DOHH2 (cell line): Measurements from ENCODE around the gene TFR2.

Experiments used
- H3F3A ChIP-seq: fragments of 200-600 bp; sonication (generic), shearing (Covaris generic); 2 replicates; pipeline ENCODE4 v1.6.0; 2016; ENCODE audit warnings: antibody characterized with exemption, mild to moderate bottlenecking; ENCODE audit not compliant: control insufficient read depth, insufficient read depth
- H3K27ac ChIP-seq: fragments of 200-600 bp; sonication (generic); 2 replicates; pipeline ENCODE4 v1.5.1; 2014; ENCODE audit warnings: low read depth, mild to moderate bottlenecking, low read length, moderate library complexity
- H3K27me3 ChIP-seq: fragments of 200-600 bp; sonication (generic); 2 replicates; pipeline ENCODE4 v1.6.1; 2014; ENCODE audit warnings: mild to moderate bottlenecking, low read length, mixed read lengths; ENCODE audit not compliant: control insufficient read depth
- H3K36me3 ChIP-seq: fragments of 200-600 bp; sonication (generic); 2 replicates; pipeline ENCODE4 v1.6.1; 2014; ENCODE audit warnings: mild to moderate bottlenecking, low read length, moderate library complexity, mixed read lengths; ENCODE audit not compliant: control insufficient read depth
- H3K4me1 ChIP-seq: fragments of 200-600 bp; sonication (generic); 2 replicates; pipeline ENCODE4 v1.6.1; 2014; ENCODE audit warnings: mild to moderate bottlenecking, low read length, mixed read lengths; ENCODE audit not compliant: control insufficient read depth
- H3K4me2 ChIP-seq: fragments of 200-600 bp; sonication (generic); 2 replicates; pipeline ENCODE4 v1.6.0; 2014; ENCODE audit warnings: mild to moderate bottlenecking, low read length, moderate library complexity
- H3K4me3 ChIP-seq: fragments of 200-600 bp; sonication (generic); 2 replicates; pipeline ENCODE4 v1.5.1; 2014; ENCODE audit warnings: mild to moderate bottlenecking, low read length, mixed read lengths
- H3K79me2 ChIP-seq: fragments of 200-600 bp; sonication (generic); 2 replicates; pipeline ENCODE4 v1.6.1; 2014; ENCODE audit warnings: mild to moderate bottlenecking, low read length, mixed read lengths; ENCODE audit not compliant: control insufficient read depth
- H3K9me2 ChIP-seq: fragments of 200-600 bp; sonication (generic); replicated peaks from 2 replicates; pipeline ENCODE4 v1.6.1; 2014; ENCODE audit warnings: mild to moderate bottlenecking, low read length, mixed read lengths; ENCODE audit not compliant: control insufficient read depth
- H3K9me3 ChIP-seq: fragments of 200-600 bp; sonication (generic); 2 replicates; pipeline ENCODE4 v1.6.1; 2014; ENCODE audit warnings: antibody characterized with exemption, low read length, mixed read lengths; ENCODE audit not compliant: control insufficient read depth, insufficient read depth
- H4K20me1 ChIP-seq: fragments of 200-600 bp; sonication (generic); 2 replicates; pipeline ENCODE4 v1.6.0; 2014; ENCODE audit warnings: low read depth, mild to moderate bottlenecking, antibody characterized with exemption, low read length, moderate library complexity; ENCODE audit not compliant: control insufficient read depth, insufficient read depth
- EZH2phosphoT487 ChIP-seq: fragments of 200-600 bp; sonication (generic); IDR thresholded peaks from 2 replicates; pipeline ENCODE4 v1.6.1; 2017; ENCODE audit warnings: borderline replicate concordance, mild to moderate bottlenecking, antibody characterized with exemption, low read length, moderate library complexity, mixed read lengths
- TF ChIP-seq, protein P1 (sequence below): fragments of 200-600 bp; sonication (generic); IDR thresholded peaks from one replicate; pipeline ENCODE4 v1.5.1; 2014; ENCODE audit warnings: antibody characterized with exemption, mild to moderate bottlenecking, low read depth, low read length; ENCODE audit not compliant: poor library complexity, severe bottlenecking

TFR2 gene

DNA sequence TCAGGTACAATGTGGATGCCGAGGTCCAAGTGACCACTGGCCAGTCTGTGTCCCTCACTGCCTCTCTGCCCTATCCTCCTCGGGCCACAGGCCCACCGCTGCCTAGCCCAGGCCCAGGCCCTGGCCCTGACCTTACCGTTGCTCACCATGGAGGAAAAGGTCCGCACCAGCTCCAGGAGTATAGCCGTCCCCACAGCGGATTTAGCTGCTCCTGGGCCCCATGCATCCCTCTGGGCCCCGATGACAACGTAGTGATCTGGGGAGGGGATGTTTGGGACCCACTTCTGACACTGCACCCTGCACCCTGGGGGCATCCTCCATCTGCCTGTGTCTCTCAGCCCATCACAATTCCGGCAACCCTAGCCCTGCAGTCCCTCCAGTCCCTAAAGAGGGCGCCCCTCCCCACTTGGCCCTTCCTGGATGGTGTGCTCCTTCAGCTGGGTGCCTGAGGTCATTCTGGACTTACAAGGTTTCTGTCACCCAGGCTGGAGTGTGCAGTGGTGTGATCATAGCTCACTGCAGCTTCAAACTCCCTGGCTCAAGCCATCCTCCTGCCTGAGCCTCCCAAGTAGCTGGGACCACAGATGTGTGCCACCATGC, 12.1 kb downstream of the TFR2 start:
- TF ChIP-seq, protein P1, sequence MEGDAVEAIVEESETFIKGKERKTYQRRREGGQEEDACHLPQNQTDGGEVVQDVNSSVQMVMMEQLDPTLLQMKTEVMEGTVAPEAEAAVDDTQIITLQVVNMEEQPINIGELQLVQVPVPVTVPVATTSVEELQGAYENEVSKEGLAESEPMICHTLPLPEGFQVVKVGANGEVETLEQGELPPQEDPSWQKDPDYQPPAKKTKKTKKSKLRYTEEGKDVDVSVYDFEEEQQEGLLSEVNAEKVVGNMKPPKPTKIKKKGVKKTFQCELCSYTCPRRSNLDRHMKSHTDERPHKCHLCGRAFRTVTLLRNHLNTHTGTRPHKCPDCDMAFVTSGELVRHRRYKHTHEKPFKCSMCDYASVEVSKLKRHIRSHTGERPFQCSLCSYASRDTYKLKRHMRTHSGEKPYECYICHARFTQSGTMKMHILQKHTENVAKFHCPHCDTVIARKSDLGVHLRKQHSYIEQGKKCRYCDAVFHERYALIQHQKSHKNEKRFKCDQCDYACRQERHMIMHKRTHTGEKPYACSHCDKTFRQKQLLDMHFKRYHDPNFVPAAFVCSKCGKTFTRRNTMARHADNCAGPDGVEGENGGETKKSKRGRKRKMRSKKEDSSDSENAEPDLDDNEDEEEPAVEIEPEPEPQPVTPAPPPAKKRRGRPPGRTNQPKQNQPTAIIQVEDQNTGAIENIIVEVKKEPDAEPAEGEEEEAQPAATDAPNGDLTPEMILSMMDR: peak; percentile 74
- TF ChIP-seq EZH2phosphoT487: no peak
- H3K36me3 ChIP-seq: no peaks in the 10 kb centered on the region
- no peak overlapping the region for H3K27ac ChIP-seq
- H3K27me3 ChIP-seq: peaks cover 10% of the 10 kb centered on the region
- no peaks in the 10 kb centered on the region for H4K20me1 ChIP-seq
- no peak overlapping the region for H3K4me2 ChIP-seq
- no peak overlapping the region for H3K4me3 ChIP-seq
- H3K4me1 ChIP-seq: peaks cover 27% of the 10 kb centered on the region
- H3F3A ChIP-seq: peaks cover 6% of the 10 kb centered on the region; the same call in 1 of the 2 replicates
- H3K9me2 ChIP-seq: no peaks in the 10 kb centered on the region
- H3K9me3 ChIP-seq: no peaks in the 10 kb centered on the region
- no peaks in the 10 kb centered on the region for H3K79me2 ChIP-seq

DNA sequence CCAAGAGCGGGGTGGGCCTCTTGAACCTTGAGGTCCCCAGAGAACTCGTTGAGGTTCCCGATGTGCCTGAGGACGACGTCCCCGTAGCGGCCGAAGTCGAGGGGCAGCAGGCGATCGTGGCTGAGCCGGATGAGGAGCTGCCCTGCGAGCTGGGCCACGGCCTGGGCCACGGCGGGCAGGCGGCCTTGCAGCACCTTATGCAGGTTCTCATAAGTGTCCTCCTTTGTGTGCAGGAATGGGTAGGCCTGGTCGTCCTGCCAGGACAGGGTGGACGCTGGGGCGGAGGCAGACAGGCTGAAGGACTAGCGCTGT, 14.2 kb downstream of the TFR2 start:
- H3K9me3 ChIP-seq: no peaks in the 10 kb centered on the region
- peaks cover 8% of the 10 kb centered on the region; the same call in 1 of the 2 replicates for H3F3A ChIP-seq
- peaks cover 7% of the 10 kb centered on the region for H3K27me3 ChIP-seq
- no peak for TF ChIP-seq EZH2phosphoT487
- TF ChIP-seq, protein P1: no peak
- H4K20me1 ChIP-seq: no peaks in the 10 kb centered on the region
- peak overlapping the region; percentile 74 for H3K4me3 ChIP-seq
- no peak overlapping the region for H3K27ac ChIP-seq
- no peaks in the 10 kb centered on the region for H3K36me3 ChIP-seq
- H3K4me1 ChIP-seq: peaks cover 18% of the 10 kb centered on the region
- H3K79me2 ChIP-seq: no peaks in the 10 kb centered on the region
- H3K9me2 ChIP-seq: no peaks in the 10 kb centered on the region
- H3K4me2 ChIP-seq: peak overlapping the region; percentile 89

DNA sequence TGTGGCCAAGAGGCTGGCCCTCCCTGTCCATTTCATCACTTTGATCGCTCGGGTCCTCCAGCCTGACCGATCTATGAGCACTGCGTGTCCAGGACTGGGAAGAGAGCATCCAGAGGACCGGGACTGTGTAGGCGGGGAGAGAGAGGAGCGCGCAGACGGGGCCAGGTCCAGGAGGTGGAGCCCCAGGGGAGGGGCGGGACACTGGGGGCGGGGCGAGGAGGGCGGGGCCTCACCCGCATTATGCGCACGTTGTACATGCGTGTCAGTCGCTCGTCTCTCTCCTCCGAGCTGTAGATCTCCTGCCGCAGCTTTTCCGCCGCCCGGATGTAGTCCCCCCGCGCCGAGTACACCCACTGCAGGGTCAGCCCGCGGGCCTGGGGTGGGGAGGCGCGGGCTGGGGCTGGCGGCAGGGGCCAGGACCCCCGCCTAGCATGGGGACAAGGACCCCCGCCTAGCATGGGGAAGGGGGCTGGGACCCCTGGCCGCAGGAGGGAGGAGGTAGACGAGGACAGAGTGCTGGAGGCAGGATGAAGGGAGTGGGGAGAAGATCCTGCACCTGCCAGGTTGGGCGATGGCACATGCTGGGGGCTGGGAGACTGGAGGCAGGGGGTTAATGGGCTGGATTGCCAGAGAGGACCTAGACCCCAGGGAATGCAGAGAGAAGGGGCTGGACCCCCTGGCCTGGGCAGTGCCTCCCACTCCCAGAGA, 14.7 kb downstream of the TFR2 start:
- Histone ChIP-seq H3K9me2 (no peaks in the 10 kb centered on the region), H3K79me2 (no peaks in the 10 kb centered on the region), H3K4me1 (peaks cover 16% of the 10 kb centered on the region), H3K4me3 (peak overlapping the region; percentile 74), H3K27me3 (peaks cover 4% of the 10 kb centered on the region), H3K36me3 (no peaks in the 10 kb centered on the region), H3F3A (peaks cover 8% of the 10 kb centered on the region; the same call in 1 of the 2 replicates), H4K20me1 (no peaks in the 10 kb centered on the region), H3K9me3 (no peaks in the 10 kb centered on the region), H3K4me2 (peak overlapping the region; percentile 89), H3K27ac (peak overlapping the region; percentile 23; the same call in 1 of the 2 replicates)
- TF ChIP-seq EZH2phosphoT487: no peak
- TF ChIP-seq, protein P1: no peak
